H1 (cell line): ENCODE measurements around the gene LCLAT1. TPM values are rescaled to one million over a fixed set of nuclear protein-coding genes. Genes with fewer than 3 reads are reported as not detected.
A peak's percentile ranks its signal among the peaks of the same experiment; 100 is the strongest.

Experiments used
- CTCF ChIA-PET: fragments of 300-600 bp; sonication (Branson Sonifier 250); formaldehyde crosslinking; loops from one replicate; lab custom pipeline; 2021; ENCODE audit not compliant: partially characterized antibody; lab: Charles Lee
- POLR2A ChIA-PET: fragments of 300-600 bp; sonication (Branson Sonifier 250); formaldehyde crosslinking; loops from one replicate; lab custom pipeline; 2021; ENCODE audit warnings: inconsistent platforms; ENCODE audit not compliant: partially characterized antibody; lab: Charles Lee
- DNase-seq, 2 experiments: peaks; one replicate each; pipeline versions ENCODE4 v3.0.0 to v3.0.0-alpha.2; 2010 to 2022; ENCODE audit warnings: low spot score in 2 of 2, low read depth in 1 of 2, mixed read lengths in 1 of 2
- FAIRE-seq: peaks from 2 replicates; lab custom pipeline; 2011; peaks lifted over from hg19 to GRCh38; lab: Jason Lieb, UNC
- H2AFZ ChIP-seq: 2 replicates; pipeline ENCODE4 v1.8.1; 2012; ENCODE audit warnings: low read length, inconsistent platforms
- H2AK5ac ChIP-seq: 2 replicates; pipeline ENCODE4 v1.6.1; 2013; ENCODE audit warnings: low read depth, low read length
- H2BK120ac ChIP-seq: replicated peaks from 2 replicates; pipeline ENCODE3; 2013; ENCODE audit warnings: low read depth, low read length, inconsistent platforms
- H2BK12ac ChIP-seq: 2 replicates; pipeline ENCODE4 v1.6.1; 2013; ENCODE audit warnings: low read depth, low read length
- H2BK15ac ChIP-seq: 2 replicates; pipeline ENCODE4 v1.6.1; 2013; ENCODE audit warnings: low read length
- H2BK20ac ChIP-seq: 2 replicates; pipeline ENCODE4 v1.6.1; 2013; ENCODE audit warnings: low read length
- H2BK5ac ChIP-seq: 2 replicates; pipeline ENCODE4 v1.6.1; 2013; ENCODE audit warnings: low read depth, low read length
- H3K14ac ChIP-seq: 2 replicates; pipeline ENCODE4 v1.6.1; 2013; ENCODE audit warnings: inconsistent platforms; ENCODE audit not compliant: insufficient read length
- H3K18ac ChIP-seq: 2 replicates; pipeline ENCODE4 v1.6.1; 2013; ENCODE audit warnings: low read length; ENCODE audit errors: extremely low read depth
- H3K23ac ChIP-seq: 2 replicates; pipeline ENCODE4 v1.6.1; 2013; ENCODE audit warnings: inconsistent platforms; ENCODE audit not compliant: insufficient read length
- H3K23me2 ChIP-seq: 2 replicates; pipeline ENCODE4 v1.6.1; 2013; ENCODE audit warnings: low read depth, low read length
- H3K27ac ChIP-seq: 2 replicates; pipeline ENCODE4 v1.6.1; 2011; ENCODE audit warnings: low read depth, low read length, inconsistent platforms
- H3K27me3 ChIP-seq, 4 experiments: replicated peaks in 1 of 4; 1 replicate in 1 of 4; 2 replicates in 3 of 4; pipeline versions ENCODE4 v1.6.1 to v1.8.1; 2011 to 2013; ENCODE audit warnings: low read length in 3 of 4, mild to moderate bottlenecking in 3 of 4, inconsistent platforms in 2 of 4, mixed read lengths in 2 of 4, moderate library complexity in 1 of 4; ENCODE audit not compliant: control insufficient read depth in 3 of 4, insufficient read depth in 3 of 4; ENCODE audit errors: extremely low read depth in 1 of 4
- H3K36me3 ChIP-seq, 4 experiments: 2 replicates each; pipeline versions ENCODE4 v1.6.1 to v1.8.1; 2011 to 2013; ENCODE audit warnings: mild to moderate bottlenecking in 4 of 4, low read length in 3 of 4, moderate library complexity in 2 of 4, control low read depth in 1 of 4, inconsistent platforms in 1 of 4; ENCODE audit not compliant: insufficient read depth in 4 of 4, control insufficient read depth in 2 of 4
- H3K4ac ChIP-seq: replicated peaks from 2 replicates; pipeline ENCODE3; 2013; ENCODE audit warnings: low read length, low read depth, mixed read lengths, inconsistent platforms; ENCODE audit not compliant: insufficient read length
- H3K4me1 ChIP-seq, 4 experiments: replicated peaks in 1 of 4; 1 replicate in 1 of 4; 2 replicates in 3 of 4; pipeline versions ENCODE4 v1.6.1 to v1.8.1; 2011 to 2013; ENCODE audit warnings: low read length in 3 of 4, inconsistent platforms in 2 of 4, mixed read lengths in 1 of 4; ENCODE audit not compliant: insufficient read depth in 4 of 4, control insufficient read depth in 3 of 4
- H3K4me2 ChIP-seq, 2 experiments: 2 replicates each; pipeline versions ENCODE4 v1.6.1 to v1.8.1; 2011 to 2013; ENCODE audit warnings: low read depth in 2 of 2, low read length in 2 of 2, control low read depth in 1 of 2, inconsistent platforms in 1 of 2, mild to moderate bottlenecking in 1 of 2; ENCODE audit not compliant: insufficient read depth in 1 of 2
- H3K4me3 ChIP-seq, 4 experiments: fragments of 200-600, 300-600 bp in 1 of 4; sonication (generic), shearing (Covaris generic), sonication (Bioruptor Twin) in 1 of 4; 2 replicates each; pipeline versions ENCODE4 v1.5.1 to v1.8.1; 2011 to 2016; ENCODE audit warnings: low read length in 4 of 4, low read depth in 3 of 4, control low read depth in 2 of 4, inconsistent platforms in 2 of 4, mild to moderate bottlenecking in 2 of 4, mixed read lengths in 1 of 4, moderate library complexity in 1 of 4; ENCODE audit not compliant: insufficient read depth in 2 of 4; ENCODE audit errors: extremely low read depth in 1 of 4
- H3K56ac ChIP-seq: replicated peaks from 2 replicates; pipeline ENCODE3; 2013; ENCODE audit warnings: low read depth, mild to moderate bottlenecking, mixed read lengths, low read length, inconsistent platforms; ENCODE audit not compliant: insufficient read length
- H3K79me1 ChIP-seq: 2 replicates; pipeline ENCODE4 v1.6.1; 2013; ENCODE audit warnings: low read depth, low read length, control low read depth
- H3K79me2 ChIP-seq, 2 experiments: 2 replicates each; pipeline versions ENCODE4 v1.6.1 to v1.8.1; 2012 to 2013; ENCODE audit warnings: low read length in 2 of 2, mild to moderate bottlenecking in 2 of 2, inconsistent platforms in 1 of 2; ENCODE audit not compliant: insufficient read depth in 2 of 2, control insufficient read depth in 1 of 2
- H3K9ac ChIP-seq, 4 experiments: replicated peaks in 1 of 4; 1 replicate in 1 of 4; 2 replicates in 3 of 4; pipeline versions ENCODE4 v1.6.1 to v1.8.1; 2011 to 2013; ENCODE audit warnings: low read depth in 3 of 4, low read length in 3 of 4, control low read depth in 2 of 4, mild to moderate bottlenecking in 2 of 4, moderate library complexity in 2 of 4, inconsistent platforms in 1 of 4; ENCODE audit errors: extremely low read depth in 1 of 4
- H3K9me3 ChIP-seq, 2 experiments: 2 replicates each; pipeline versions ENCODE4 v1.6.1 to v1.8.1; 2012 to 2013; ENCODE audit warnings: mild to moderate bottlenecking in 2 of 2, moderate library complexity in 2 of 2, control low read depth in 1 of 2, inconsistent platforms in 1 of 2, low read depth in 1 of 2, low read length in 1 of 2, mixed read lengths in 1 of 2; ENCODE audit not compliant: insufficient read depth in 2 of 2
- H4K20me1 ChIP-seq, 2 experiments: replicated peaks in 1 of 2; 2 replicates each; pipeline versions ENCODE3 to v1.8.1; 2011 to 2013; ENCODE audit warnings: inconsistent platforms in 2 of 2, low read length in 2 of 2, mild to moderate bottlenecking in 1 of 2; ENCODE audit not compliant: insufficient read depth in 2 of 2, control insufficient read depth in 1 of 2
- H4K5ac ChIP-seq: 2 replicates; pipeline ENCODE4 v1.6.1; 2013; ENCODE audit warnings: low read length, low read depth, mixed read lengths, inconsistent platforms; ENCODE audit not compliant: insufficient read length
- H4K8ac ChIP-seq: 2 replicates; pipeline ENCODE4 v1.8.0; 2013; ENCODE audit warnings: mild to moderate bottlenecking, moderate library complexity, low read length, inconsistent platforms; ENCODE audit not compliant: insufficient read depth; ENCODE audit errors: extremely low read depth
- H4K91ac ChIP-seq: replicated peaks from 2 replicates; pipeline ENCODE3; 2013; ENCODE audit warnings: low read length, mixed read lengths, inconsistent platforms; ENCODE audit not compliant: insufficient read length
- CHD1 ChIP-seq: IDR thresholded peaks from 2 replicates; pipeline ENCODE4 v1.6.1; 2012; ENCODE audit warnings: low read depth, low read length, improper control_type of control experiment
- CREB1 ChIP-seq: IDR thresholded peaks from 2 replicates; pipeline ENCODE4 v1.6.1; 2012; ENCODE audit warnings: inconsistent platforms
- EGR1 ChIP-seq: IDR thresholded peaks from 2 replicates; pipeline ENCODE4 v1.6.1; 2011; ENCODE audit warnings: low read depth, low read length, borderline replicate concordance
- EZH2 ChIP-seq: fragments of 200-600 bp; sonication (generic); IDR thresholded peaks from 2 replicates; pipeline ENCODE4 v1.7.1; 2012; ENCODE audit warnings: low read depth, mild to moderate bottlenecking, moderate library complexity, low read length, inconsistent platforms; ENCODE audit not compliant: severe bottlenecking
- JUN ChIP-seq: IDR thresholded peaks from 2 replicates; pipeline ENCODE4 v1.6.1; 2011; ENCODE audit warnings: low read depth, mild to moderate bottlenecking, improper control_type of control experiment, low read length
- KDM1A ChIP-seq: fragments of 200-600, 300-600 bp; sonication (generic); IDR thresholded peaks from 2 replicates; pipeline ENCODE4 v1.7.1; 2016; ENCODE audit warnings: mild to moderate bottlenecking, low read length, borderline replicate concordance
- KDM4A ChIP-seq: IDR thresholded peaks from one replicate; pipeline ENCODE4 v1.7.1; 2012; ENCODE audit warnings: low read depth, mild to moderate bottlenecking, moderate library complexity, low read length, inconsistent platforms; ENCODE audit not compliant: severe bottlenecking
- RNF2 ChIP-seq: fragments of 200-900, 300-1000 bp; sonication (generic); IDR thresholded peaks from 2 replicates; pipeline ENCODE4 v1.7.1; 2016; ENCODE audit warnings: borderline replicate concordance, low read depth, mild to moderate bottlenecking, antibody characterized with exemption, low read length; ENCODE audit not compliant: poor library complexity, severe bottlenecking; ENCODE audit errors: missing control alignments
- SAP30 ChIP-seq: fragments of 300-600 bp; sonication (generic); IDR thresholded peaks from 2 replicates; pipeline ENCODE4 v1.7.1; 2012; ENCODE audit warnings: low read length, moderate library complexity, mild to moderate bottlenecking, inconsistent platforms; ENCODE audit not compliant: insufficient read depth, insufficient replicate concordance
- TBP ChIP-seq: IDR thresholded peaks from 2 replicates; pipeline ENCODE4 v1.6.1; 2011; ENCODE audit warnings: low read depth, low read length, improper control_type of control experiment
- TCF12 ChIP-seq: IDR thresholded peaks from 2 replicates; pipeline ENCODE4 v1.6.1; 2011; ENCODE audit warnings: low read depth, mild to moderate bottlenecking, low read length
- ZNF274 ChIP-seq: IDR thresholded peaks from 2 replicates; pipeline ENCODE4 v1.7.0; 2012; ENCODE audit warnings: low read length, borderline replicate concordance; ENCODE audit errors: extremely low read depth
- WGBS, 2 experiments: shearing (Covaris generic) in 1 of 2; methylation state at CpG; one replicate each; pipeline versions ENCODE4 v1.1.6 to v1.1.7; 2013 to 2015; ENCODE audit warnings: low lambda C conversion rate in 2 of 2, mixed read lengths in 2 of 2, inconsistent platforms in 1 of 2, low coverage in 1 of 2, missing lambda C conversion rate in 1 of 2; ENCODE audit not compliant: insufficient replicate concordance in 2 of 2, insufficient coverage in 1 of 2, insufficient read length in 1 of 2; ENCODE audit errors: extremely low coverage in 1 of 2, missing lambda C conversion rate in 1 of 2; 5-methylcytosine and 5-hydroxymethylcytosine counted together
- polyA plus RNA-seq, 7 experiments: library from polyadenylated mRNA; depleted of rRNA in 3 of 7; stranded (reverse) in 5 of 7; unstranded in 2 of 7; fragments of >200 nt in 5 of 7; fragments of 200-250 nt in 2 of 7; gene quantifications; 1 replicate in 5 of 7; 2 replicates in 1 of 7; 4 replicates in 1 of 7; pipeline versions ENCODE4 v1.2.1 to v1.2.3, GENCODE V29; 2011 to 2013; ENCODE audit warnings: missing spikeins in 2 of 7, mixed read lengths in 2 of 7
- total RNA-seq: library from RNA; stranded (reverse); fragmentation: NEBNext Ultra II Directional; extraction: Animal tissue kit (Norgen Biotek cat#: 25700); gene quantifications from 2 replicates; pipeline ENCODE4 v1.2.1, GENCODE V29; 2021
- TF ChIP-seq, protein P1 (sequence below): IDR thresholded peaks from 2 replicates; pipeline ENCODE4 v1.6.1; 2012; ENCODE audit warnings: inconsistent platforms

The LCLAT1 gene
- total and polyA plus RNA-seq, 2 of the 8 experiments (the other 6 are each of a cell fraction or from before 2014, with no cell fraction given), result 7.6 to 22.0 TPM

- Histone ChIP-seq H3K27me3 (no peaks in the 10 kb centered on the region), H3K4me2 (no peak overlapping the region), H3K18ac (no peak overlapping the region), H3K56ac (no peak overlapping the region), H2BK120ac (no peak overlapping the region), H3K23me2 (no peaks in the 10 kb centered on the region), H3K79me1 (no peaks in the 10 kb centered on the region), H2BK20ac (no peak overlapping the region), H3K4me3 (no peak overlapping the region), H3K36me3 (no peaks in the 10 kb centered on the region), H3K9ac (no peak overlapping the region), H2AK5ac (no peak overlapping the region), H3K14ac (no peak overlapping the region), H2BK5ac (no peak overlapping the region), H3K4me1 (no peaks in the 10 kb centered on the region), H4K8ac (no peak overlapping the region), H4K91ac (no peak overlapping the region), H4K20me1 (no peaks in the 10 kb centered on the region), H2AFZ (no peak overlapping the region), H2BK12ac (no peak overlapping the region), H3K4ac (no peak overlapping the region), H3K79me2 (no peaks in the 10 kb centered on the region), H2BK15ac (no peak overlapping the region), H4K5ac (no peak overlapping the region), H3K23ac (no peak overlapping the region), H3K27ac (no peak overlapping the region), H3K9me3 (peaks cover 4 to 6% of the 10 kb centered on the region in 2 experiments; a peak in 1 of 4 replicates)
- FAIRE-seq (no peak), DNase-seq (peak in 1 of 2 experiments; percentile 33)
- CTCF ChIA-PET, result interaction anchor here (0.9 to 13.9 kb wide), 4 partner anchors 10 to 484 kb away, joined by 3 to 217 read pairs (median 6); no protein-coding TSS in a partner anchor
- POLR2A ChIA-PET, result no interaction called here
- WGBS, 2 experiments, result 97% methylated on average over 7 of the region's 7 CpGs; no CpG with 5 or more reads in 1 of the 2 experiments
- no peak for TF ChIP-seq JUN
- no peak for TF ChIP-seq CHD1
- TF ChIP-seq KDM1A, result no peak
- TF ChIP-seq ZNF274, result no peak
- no peak for TF ChIP-seq EZH2
- no peak for TF ChIP-seq RNF2
- no peak for TF ChIP-seq TBP
- no peak for TF ChIP-seq CREB1
- no peak for TF ChIP-seq EGR1
- TF ChIP-seq TCF12, result no peak
- no peak for TF ChIP-seq KDM4A
- TF ChIP-seq, protein P1, sequence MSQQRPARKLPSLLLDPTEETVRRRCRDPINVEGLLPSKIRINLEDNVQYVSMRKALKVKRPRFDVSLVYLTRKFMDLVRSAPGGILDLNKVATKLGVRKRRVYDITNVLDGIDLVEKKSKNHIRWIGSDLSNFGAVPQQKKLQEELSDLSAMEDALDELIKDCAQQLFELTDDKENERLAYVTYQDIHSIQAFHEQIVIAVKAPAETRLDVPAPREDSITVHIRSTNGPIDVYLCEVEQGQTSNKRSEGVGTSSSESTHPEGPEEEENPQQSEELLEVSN, result no peak
- TF ChIP-seq SAP30, result no peak
These were observed 245.8 kb downstream of the LCLAT1 start for GRCh38 chr2:30692829-30693275.
